Small intestine (tissue), 7 donors: ENCODE data around the gene ATXN2. TPM values are rescaled to one million over a fixed set of nuclear protein-coding genes. Genes with fewer than 3 reads are reported as not detected.
"Not testable (repeated sequence)": the region's sequence is repeated elsewhere in the genome, so short reads cannot be mapped to it uniquely, and the experiment has no call there.

ENCODE experiments used
- DNase-seq, 2 donors: peaks; one replicate each; pipeline versions ENCODE4 v3.0.0 to v3.0.0-alpha.2; 2013
- FAIRE-seq: peaks from 2 replicates; lab custom pipeline; 2012; peaks lifted over from hg19 to GRCh38; lab: Jason Lieb, UNC
- H3K27ac ChIP-seq, 3 donors: one replicate each; pipeline ENCODE4 v1.5.1; 2013; ENCODE audit warnings: low read length in 2 of 3, mild to moderate bottlenecking in 2 of 3, control low read depth in 1 of 3, inconsistent platforms in 1 of 3, low read depth in 1 of 3, moderate library complexity in 1 of 3
- H3K27me3 ChIP-seq, 3 donors: one replicate each; pipeline ENCODE4 v1.6.1; 2013; ENCODE audit warnings: low read length in 3 of 3, inconsistent platforms in 1 of 3; ENCODE audit not compliant: control insufficient read depth in 3 of 3, insufficient read depth in 3 of 3
- H3K36me3 ChIP-seq, 3 donors: one replicate each; pipeline ENCODE4 v1.6.1; 2013; ENCODE audit warnings: low read length in 3 of 3, inconsistent platforms in 1 of 3, low read depth in 1 of 3, mild to moderate bottlenecking in 1 of 3, moderate library complexity in 1 of 3; ENCODE audit not compliant: control insufficient read depth in 3 of 3, insufficient read depth in 2 of 3
- H3K4me1 ChIP-seq, 3 donors: one replicate each; pipeline ENCODE4 v1.6.1; 2013; ENCODE audit warnings: low read length in 2 of 3, inconsistent platforms in 1 of 3, low read depth in 1 of 3, mild to moderate bottlenecking in 1 of 3, moderate library complexity in 1 of 3; ENCODE audit not compliant: control insufficient read depth in 3 of 3, insufficient read depth in 2 of 3
- H3K4me3 ChIP-seq, 3 donors: one replicate each; pipeline ENCODE4 v1.5.1; 2013; ENCODE audit warnings: low read length in 3 of 3, control low read depth in 1 of 3, inconsistent platforms in 1 of 3, low read depth in 1 of 3, mild to moderate bottlenecking in 1 of 3, moderate library complexity in 1 of 3
- H3K9me3 ChIP-seq, 2 donors: one replicate each; pipeline ENCODE4 v1.6.1; 2013; ENCODE audit warnings: low read depth in 1 of 2, low read length in 1 of 2; ENCODE audit not compliant: control insufficient read depth in 2 of 2, insufficient read depth in 1 of 2
- WGBS, 3 donors: extraction: QIAGEN DNeasy Blood & Tissue Kit; methylation state at CpG; one replicate each; pipeline ENCODE4 v1.1.7; 2013; 5-methylcytosine and 5-hydroxymethylcytosine counted together
- polyA plus RNA-seq, 4 donors: library from polyadenylated mRNA; stranded (reverse) in 3 of 4; unstranded in 1 of 4; fragments of 200-250 nt in 3 of 4; fragments of 120-200 nt in 1 of 4; gene quantifications; one replicate each; pipeline versions ENCODE4 v1.2.1 to v1.2.3, GENCODE V29; 2013
- donor health status: healthy with polysubstance abuse.
- donor health status: control.
- donor health status: control.
- donor health status: Bipolar disorder and iron deficiency.
- donor health status: healthy.

The ATXN2 gene
- polyA plus RNA-seq, 4 donors, result 8.6 to 41.9 (median 14.7) TPM

GRCh38 chr12:111521801-111522200 lies 77.3 kb downstream of the ATXN2 start:
- FAIRE-seq (no peak), DNase-seq (peak in 1 of 2 donors; percentile 47)
- WGBS, 3 donors, result 87 to 90% (median 89%) methylated on average over 2 of the region's 2 CpGs
- H3K27me3 ChIP-seq, result no peaks in the 10 kb centered on the region
- H3K27ac ChIP-seq, result peak overlapping the region in 1 of 3 donors; percentile 36
- no peak overlapping the region for H3K4me3 ChIP-seq
- peaks cover 2 to 40% (median 17%) of the 10 kb centered on the region in 3 donors for H3K36me3 ChIP-seq
- H3K9me3 ChIP-seq, result no peaks in the 10 kb centered on the region
- H3K4me1 ChIP-seq, result peaks cover 0 to 5% (median 0%) of the 10 kb centered on the region in 3 donors

DNA sequence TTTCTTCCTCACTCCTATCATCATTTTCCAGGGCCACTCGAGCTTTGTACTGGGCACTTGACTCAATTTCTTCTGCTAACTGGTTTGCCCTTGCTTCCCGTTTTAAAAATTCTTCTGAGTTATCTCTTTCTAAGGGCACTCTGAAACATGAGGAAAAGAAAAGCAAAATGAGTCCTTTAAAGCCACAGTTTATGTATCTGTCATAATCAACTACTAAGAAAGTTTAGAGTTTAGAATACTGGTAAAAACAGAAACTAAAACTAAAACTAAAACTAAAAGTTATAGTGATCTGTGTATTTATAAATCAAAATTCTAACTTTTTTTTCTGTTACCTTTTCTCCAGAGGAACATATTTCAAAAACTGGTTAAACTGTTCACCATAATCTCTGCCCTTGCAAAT lies 79.2 kb downstream of the ATXN2 start:
- Histone ChIP-seq H3K27ac (no peak overlapping the region), H3K9me3 (no peaks in the 10 kb centered on the region), H3K27me3 (no peaks in the 10 kb centered on the region), H3K4me1 (peaks cover 0 to 5% (median 0%) of the 10 kb centered on the region in 3 donors), H3K4me3 (no peak overlapping the region), H3K36me3 (peaks cover 0 to 37% (median 16%) of the 10 kb centered on the region in 3 donors)
- FAIRE-seq (no peak), DNase-seq (no peak)
- WGBS, 3 donors, result 74 to 81% (median 79%) methylated on average over 2 of the region's 2 CpGs

GRCh38 chr12:111519083-111519482 lies 80.0 kb downstream of the ATXN2 start:
- Histone ChIP-seq H3K27me3 (no peaks in the 10 kb centered on the region), H3K4me3 (no peak overlapping the region), H3K27ac (peak overlapping the region in 1 of 3 donors; percentile 11), H3K36me3 (peaks cover 0 to 38% (median 14%) of the 10 kb centered on the region in 3 donors), H3K4me1 (peaks cover 0 to 5% (median 0%) of the 10 kb centered on the region in 3 donors), H3K9me3 (no peaks in the 10 kb centered on the region)
- FAIRE-seq (no peak), DNase-seq (peak in 1 of 2 donors; percentile 34)

DNA sequence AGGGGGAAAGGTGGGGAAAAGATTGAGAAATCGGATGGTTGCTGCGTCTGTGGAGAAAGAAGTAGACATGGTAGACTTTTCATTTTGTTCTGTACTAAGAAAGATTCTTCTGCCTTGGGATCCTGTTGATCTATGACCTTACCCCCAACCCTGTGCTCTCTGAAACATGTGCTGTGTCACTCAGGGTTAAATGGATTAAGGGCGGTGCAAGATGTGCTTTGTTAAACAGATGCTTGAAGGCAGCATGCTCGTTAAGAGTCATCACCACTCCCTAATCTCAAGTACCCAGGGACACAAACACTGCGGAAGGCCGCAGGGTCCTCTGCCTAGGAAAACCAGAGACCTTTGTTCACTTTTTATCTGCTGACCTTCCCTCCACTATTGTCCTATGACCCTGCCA lies 91.4 kb downstream of the ATXN2 start:
- H3K9me3 ChIP-seq, H3K4me3 ChIP-seq, H3K27me3 ChIP-seq, H3K4me1 ChIP-seq, FAIRE-seq, DNase-seq, H3K27ac ChIP-seq: not testable (repeated sequence)
- H3K36me3 ChIP-seq, result peaks cover 6 to 31% (median 8%) of the 10 kb centered on the region in 3 donors
- 91 to 98% (median 92%) methylated on average over 5 of the region's 6 CpGs for WGBS, 3 donors

DNA sequence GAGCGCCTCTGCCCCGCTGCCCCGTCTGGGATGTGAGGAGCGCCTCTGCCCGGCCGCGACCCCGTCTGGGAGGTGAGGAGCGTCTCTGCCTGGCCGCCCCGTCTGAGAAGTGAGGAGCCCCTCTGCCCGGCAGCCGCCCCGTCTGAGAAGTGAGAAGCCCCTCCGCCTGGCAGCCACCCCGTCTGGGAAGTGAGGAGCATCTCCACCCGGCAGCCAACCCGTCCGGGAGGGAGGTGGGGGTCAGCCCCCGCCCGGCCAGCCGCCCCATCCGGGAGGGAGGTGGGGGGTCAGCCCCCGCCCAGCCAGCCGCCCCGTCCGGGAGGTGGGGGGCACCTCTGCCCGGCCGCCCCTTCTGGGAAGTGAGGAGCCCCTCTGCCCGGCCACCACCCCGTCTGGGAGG lies 91.9 kb downstream of the ATXN2 start:
- H3K4me1 ChIP-seq, DNase-seq, H3K27me3 ChIP-seq, H3K4me3 ChIP-seq, H3K9me3 ChIP-seq, H3K27ac ChIP-seq, FAIRE-seq: not testable (repeated sequence)
- H3K36me3 ChIP-seq, result peaks cover 6 to 30% (median 8%) of the 10 kb centered on the region in 3 donors
- 96 to 99% (median 96%) methylated on average over 12 to 31 of the region's 31 CpGs for WGBS, 3 donors

DNA sequence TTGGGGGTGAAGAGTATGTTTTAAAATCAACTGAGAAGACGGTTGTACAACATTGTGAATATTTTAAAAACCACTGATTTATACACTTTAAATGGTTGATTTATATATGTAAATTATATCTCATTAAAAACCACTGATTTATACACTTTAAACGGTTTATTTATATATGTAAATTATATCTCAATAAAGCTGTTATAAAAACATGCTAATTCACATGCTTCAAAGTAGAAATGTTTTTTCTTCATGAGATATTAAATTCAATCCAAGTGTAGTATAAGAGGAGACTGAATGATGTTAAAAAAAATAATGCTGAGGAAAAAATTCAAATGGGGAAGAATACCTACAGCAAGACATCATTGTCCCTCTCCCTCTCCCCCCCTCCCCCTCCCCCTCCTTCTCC lies 92.9 kb downstream of the ATXN2 start:
- H3K9me3 ChIP-seq, result no peaks in the 10 kb centered on the region
- no peak overlapping the region for H3K4me3 ChIP-seq
- H3K27ac ChIP-seq, result no peak overlapping the region
- H3K36me3 ChIP-seq, result peaks cover 8 to 21% (median 11%) of the 10 kb centered on the region in 3 donors
- no peak for DNase-seq
- 81 to 94% (median 88%) methylated on average over 2 of the region's 2 CpGs for WGBS, 3 donors
- H3K4me1 ChIP-seq, result no peaks in the 10 kb centered on the region
- FAIRE-seq, result no peak
- no peaks in the 10 kb centered on the region for H3K27me3 ChIP-seq

GRCh38 chr12:111505601-111506036 lies 93.5 kb downstream of the ATXN2 start:
- Histone ChIP-seq H3K4me3 (no peak overlapping the region), H3K4me1 (no peaks in the 10 kb centered on the region), H3K27me3 (no peaks in the 10 kb centered on the region), H3K9me3 (no peaks in the 10 kb centered on the region), H3K27ac (no peak overlapping the region), H3K36me3 (peaks cover 8 to 22% (median 13%) of the 10 kb centered on the region in 3 donors)
- peak in 1 of 2 donors; percentile 11 for DNase-seq
- FAIRE-seq, result no peak
- WGBS, 3 donors, result 71 to 80% (median 75%) methylated on average over 1 of the region's 1 CpG

DNA sequence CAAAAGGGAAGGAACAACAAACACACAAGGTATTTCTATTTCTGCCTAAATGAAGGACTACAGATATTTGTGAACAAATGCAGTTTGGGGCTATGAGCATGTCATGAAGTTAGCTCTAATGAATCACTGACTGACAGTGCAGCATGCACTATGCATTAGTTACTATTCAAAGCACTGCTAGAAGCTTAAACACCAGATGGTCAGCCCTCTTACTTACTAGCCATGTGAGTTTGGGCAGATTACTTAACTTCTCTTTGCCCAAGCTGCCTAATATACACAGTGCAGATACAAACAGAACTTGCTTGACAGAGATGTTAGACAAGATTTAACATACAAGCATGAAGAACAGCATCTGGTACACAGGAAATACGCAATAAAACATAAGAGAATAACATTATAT lies 96.0 kb downstream of the ATXN2 start:
- H3K36me3 ChIP-seq, result peaks cover 4 to 25% (median 9%) of the 10 kb centered on the region in 3 donors
- H3K9me3 ChIP-seq, result no peaks in the 10 kb centered on the region
- no peak for DNase-seq
- no peak overlapping the region for H3K27ac ChIP-seq
- H3K27me3 ChIP-seq, result no peaks in the 10 kb centered on the region
- H3K4me1 ChIP-seq, result no peaks in the 10 kb centered on the region
- H3K4me3 ChIP-seq, result no peak overlapping the region
- 93 to 97% (median 93%) methylated on average over 1 of the region's 1 CpG for WGBS, 3 donors
- FAIRE-seq, result no peak

DNA sequence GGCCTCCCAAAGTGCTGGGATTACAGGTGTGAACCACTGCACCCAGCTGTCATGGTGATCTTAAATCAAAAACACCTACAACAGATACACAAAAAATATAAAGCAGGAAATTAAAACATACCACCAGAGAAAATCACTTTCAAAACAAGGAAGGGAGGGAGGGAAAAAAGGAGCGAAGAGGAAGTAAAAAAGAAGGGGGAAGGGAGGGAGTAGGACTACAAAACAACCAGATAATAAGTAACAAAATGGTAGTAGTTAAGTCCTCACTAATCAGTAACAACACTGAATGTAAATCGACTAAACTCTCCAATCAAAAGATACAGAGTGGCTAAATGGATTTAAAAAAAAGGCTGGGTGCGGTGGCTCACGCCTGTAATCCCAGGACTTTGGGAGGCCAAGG lies 104.4 kb downstream of the ATXN2 start:
- WGBS, 3 donors, result 85 to 91% (median 87%) methylated on average over 4 of the region's 4 CpGs
- H3K36me3 ChIP-seq, result peaks cover 0 to 61% (median 7%) of the 10 kb centered on the region in 3 donors

More for the DNA sequence above, 104.4 kb downstream of the ATXN2 start:
- no peak overlapping the region for H3K4me3 ChIP-seq
- no peaks in the 10 kb centered on the region for H3K4me1 ChIP-seq
- H3K27ac ChIP-seq, result no peak overlapping the region
- no peaks in the 10 kb centered on the region for H3K27me3 ChIP-seq
- FAIRE-seq, result no peak
- H3K9me3 ChIP-seq, result no peaks in the 10 kb centered on the region
- no peak for DNase-seq
